ENCODE data around the gene NT5DC1.

The NT5DC1 gene

DNA sequence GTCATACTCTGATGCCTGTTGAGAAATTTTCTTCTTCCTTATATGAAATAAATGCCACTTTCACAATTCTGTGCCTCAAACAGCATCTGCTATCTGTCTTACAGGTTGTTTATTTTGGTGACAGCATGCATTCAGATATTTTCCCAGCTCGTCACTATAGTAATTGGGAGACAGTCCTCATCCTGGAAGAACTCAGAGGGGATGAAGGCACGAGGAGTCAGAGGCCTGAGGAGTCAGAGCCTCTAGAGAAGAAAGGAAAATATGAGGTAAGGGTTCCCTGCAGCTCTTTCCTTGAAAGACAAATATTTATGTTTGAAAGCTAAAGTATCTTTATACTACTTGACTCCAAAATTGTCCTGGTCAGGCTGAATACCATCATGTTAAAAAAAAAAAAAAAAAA is 137.4 kb downstream of the NT5DC1 start:
- TF ChIP-seq SPI1 (IDR thresholded peaks at IDR 0.05; ENCODE audit: borderline replicate concordance, low read depth), result no peak
- TF ChIP-seq POLR2AphosphoS5 (IDR thresholded peaks at IDR 0.05; ENCODE audit: low read depth), result no peak
- no peak for TF ChIP-seq GABPA (IDR thresholded peaks at IDR 0.05; ENCODE audit: low read depth)
- TF ChIP-seq, protein P1, sequence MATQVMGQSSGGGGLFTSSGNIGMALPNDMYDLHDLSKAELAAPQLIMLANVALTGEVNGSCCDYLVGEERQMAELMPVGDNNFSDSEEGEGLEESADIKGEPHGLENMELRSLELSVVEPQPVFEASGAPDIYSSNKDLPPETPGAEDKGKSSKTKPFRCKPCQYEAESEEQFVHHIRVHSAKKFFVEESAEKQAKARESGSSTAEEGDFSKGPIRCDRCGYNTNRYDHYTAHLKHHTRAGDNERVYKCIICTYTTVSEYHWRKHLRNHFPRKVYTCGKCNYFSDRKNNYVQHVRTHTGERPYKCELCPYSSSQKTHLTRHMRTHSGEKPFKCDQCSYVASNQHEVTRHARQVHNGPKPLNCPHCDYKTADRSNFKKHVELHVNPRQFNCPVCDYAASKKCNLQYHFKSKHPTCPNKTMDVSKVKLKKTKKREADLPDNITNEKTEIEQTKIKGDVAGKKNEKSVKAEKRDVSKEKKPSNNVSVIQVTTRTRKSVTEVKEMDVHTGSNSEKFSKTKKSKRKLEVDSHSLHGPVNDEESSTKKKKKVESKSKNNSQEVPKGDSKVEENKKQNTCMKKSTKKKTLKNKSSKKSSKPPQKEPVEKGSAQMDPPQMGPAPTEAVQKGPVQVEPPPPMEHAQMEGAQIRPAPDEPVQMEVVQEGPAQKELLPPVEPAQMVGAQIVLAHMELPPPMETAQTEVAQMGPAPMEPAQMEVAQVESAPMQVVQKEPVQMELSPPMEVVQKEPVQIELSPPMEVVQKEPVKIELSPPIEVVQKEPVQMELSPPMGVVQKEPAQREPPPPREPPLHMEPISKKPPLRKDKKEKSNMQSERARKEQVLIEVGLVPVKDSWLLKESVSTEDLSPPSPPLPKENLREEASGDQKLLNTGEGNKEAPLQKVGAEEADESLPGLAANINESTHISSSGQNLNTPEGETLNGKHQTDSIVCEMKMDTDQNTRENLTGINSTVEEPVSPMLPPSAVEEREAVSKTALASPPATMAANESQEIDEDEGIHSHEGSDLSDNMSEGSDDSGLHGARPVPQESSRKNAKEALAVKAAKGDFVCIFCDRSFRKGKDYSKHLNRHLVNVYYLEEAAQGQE (IDR thresholded peaks at IDR 0.05; ENCODE audit: insufficient replicate concordance, low read depth), result no peak
- TF ChIP-seq, protein P2, sequence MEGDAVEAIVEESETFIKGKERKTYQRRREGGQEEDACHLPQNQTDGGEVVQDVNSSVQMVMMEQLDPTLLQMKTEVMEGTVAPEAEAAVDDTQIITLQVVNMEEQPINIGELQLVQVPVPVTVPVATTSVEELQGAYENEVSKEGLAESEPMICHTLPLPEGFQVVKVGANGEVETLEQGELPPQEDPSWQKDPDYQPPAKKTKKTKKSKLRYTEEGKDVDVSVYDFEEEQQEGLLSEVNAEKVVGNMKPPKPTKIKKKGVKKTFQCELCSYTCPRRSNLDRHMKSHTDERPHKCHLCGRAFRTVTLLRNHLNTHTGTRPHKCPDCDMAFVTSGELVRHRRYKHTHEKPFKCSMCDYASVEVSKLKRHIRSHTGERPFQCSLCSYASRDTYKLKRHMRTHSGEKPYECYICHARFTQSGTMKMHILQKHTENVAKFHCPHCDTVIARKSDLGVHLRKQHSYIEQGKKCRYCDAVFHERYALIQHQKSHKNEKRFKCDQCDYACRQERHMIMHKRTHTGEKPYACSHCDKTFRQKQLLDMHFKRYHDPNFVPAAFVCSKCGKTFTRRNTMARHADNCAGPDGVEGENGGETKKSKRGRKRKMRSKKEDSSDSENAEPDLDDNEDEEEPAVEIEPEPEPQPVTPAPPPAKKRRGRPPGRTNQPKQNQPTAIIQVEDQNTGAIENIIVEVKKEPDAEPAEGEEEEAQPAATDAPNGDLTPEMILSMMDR (IDR thresholded peaks at IDR 0.05; ENCODE audit: insufficient read depth, low read length), result no peak

DNA sequence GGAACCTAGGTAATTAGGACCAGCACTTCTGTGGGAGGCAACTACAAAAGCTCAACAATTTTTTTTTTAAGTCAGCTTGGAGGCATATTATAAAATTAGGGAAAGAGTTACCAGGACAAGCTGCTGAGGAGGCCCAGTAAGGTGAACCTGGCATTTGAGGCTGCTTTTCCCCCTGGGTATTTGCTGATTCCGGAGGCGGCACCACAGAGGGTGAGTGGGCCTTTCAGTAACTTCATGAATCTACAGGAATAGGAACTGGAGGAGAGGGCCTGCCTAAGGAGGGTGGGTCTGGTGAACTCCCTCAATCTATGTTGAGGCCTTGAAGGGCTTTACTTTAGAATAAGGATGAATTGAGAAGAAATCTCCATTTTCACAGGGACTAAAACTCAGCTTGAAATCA is 138.6 kb downstream of the NT5DC1 start:
- Histone ChIP-seq H3K27ac (replicated peaks) (no peak overlapping the region), H3K27me3 (ENCODE audit: insufficient read depth, poor library complexity, severe bottlenecking) (no peaks in the 10 kb centered on the region), H3K4me3 (replicated peaks; ENCODE audit: insufficient read depth, low read length) (no peak overlapping the region)
- TF ChIP-seq SPI1 (IDR thresholded peaks at IDR 0.05; ENCODE audit: borderline replicate concordance, low read depth) (no peak), GABPA (IDR thresholded peaks at IDR 0.05; ENCODE audit: low read depth) (no peak), POLR2AphosphoS5 (IDR thresholded peaks at IDR 0.05; ENCODE audit: low read depth) (no peak)
- TF ChIP-seq, protein P2 (IDR thresholded peaks at IDR 0.05; ENCODE audit: insufficient read depth, low read length), result no peak
- TF ChIP-seq, protein P1 (IDR thresholded peaks at IDR 0.05; ENCODE audit: insufficient replicate concordance, low read depth), result no peak
- no peak for DNase-seq (ENCODE audit: low read depth in 1 of 2, low spot score in 1 of 2)

More for the DNA sequence above, 137.4 kb downstream of the NT5DC1 start:
- Histone ChIP-seq H3K4me3 (replicated peaks; ENCODE audit: insufficient read depth, low read length) (no peak overlapping the region), H3K27me3 (ENCODE audit: insufficient read depth, poor library complexity, severe bottlenecking) (no peaks in the 10 kb centered on the region), H3K27ac (replicated peaks) (no peak overlapping the region)
- no peak for DNase-seq (ENCODE audit: low read depth in 1 of 2, low spot score in 1 of 2)

DNA sequence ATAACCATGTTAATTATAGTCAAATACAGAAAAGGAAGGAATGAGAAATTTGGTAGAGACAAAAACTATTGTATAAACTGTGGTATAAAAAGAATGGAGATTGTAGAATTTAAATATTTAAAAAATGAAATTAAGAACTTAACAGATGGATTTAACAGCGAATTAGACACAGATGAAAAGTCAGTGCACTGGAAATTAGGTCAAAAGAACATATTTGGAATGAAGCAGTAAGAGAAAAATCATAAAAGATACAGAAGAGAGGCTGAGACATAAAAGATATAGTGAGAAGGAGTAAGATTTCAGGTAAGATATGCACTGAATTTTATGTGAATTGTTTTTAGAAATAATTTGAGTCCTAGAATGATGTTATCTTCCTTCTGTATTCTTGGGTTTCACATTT is 139.2 kb downstream of the NT5DC1 start:
- Histone ChIP-seq H3K27ac (replicated peaks) (no peak overlapping the region), H3K4me3 (replicated peaks; ENCODE audit: insufficient read depth, low read length) (no peak overlapping the region), H3K27me3 (ENCODE audit: insufficient read depth, poor library complexity, severe bottlenecking) (no peaks in the 10 kb centered on the region)
- TF ChIP-seq GABPA (IDR thresholded peaks at IDR 0.05; ENCODE audit: low read depth) (no peak), POLR2AphosphoS5 (IDR thresholded peaks at IDR 0.05; ENCODE audit: low read depth) (no peak), SPI1 (IDR thresholded peaks at IDR 0.05; ENCODE audit: borderline replicate concordance, low read depth) (no peak)
- TF ChIP-seq, protein P1 (IDR thresholded peaks at IDR 0.05; ENCODE audit: insufficient replicate concordance, low read depth), result no peak
- TF ChIP-seq, protein P2 (IDR thresholded peaks at IDR 0.05; ENCODE audit: insufficient read depth, low read length), result no peak
- DNase-seq (ENCODE audit: low read depth in 1 of 2, low spot score in 1 of 2), result no peak

Data from HL-60 (cell line).